GM18870 (cell line): ENCODE results near the gene TIAM2.
"Not testable (repeated sequence)": the region's sequence is repeated elsewhere in the genome, so short reads cannot be mapped to it uniquely, and the experiment has no call there.

ENCODE experiments used
- ATAC-seq: cut with Tn5 transposase; IDR thresholded peaks from one replicate; pipeline ENCODE4 v1.9.1; 2021; ENCODE audit warnings: moderate library complexity; ENCODE audit not compliant: unreplicated experiment

TIAM2 gene

DNA sequence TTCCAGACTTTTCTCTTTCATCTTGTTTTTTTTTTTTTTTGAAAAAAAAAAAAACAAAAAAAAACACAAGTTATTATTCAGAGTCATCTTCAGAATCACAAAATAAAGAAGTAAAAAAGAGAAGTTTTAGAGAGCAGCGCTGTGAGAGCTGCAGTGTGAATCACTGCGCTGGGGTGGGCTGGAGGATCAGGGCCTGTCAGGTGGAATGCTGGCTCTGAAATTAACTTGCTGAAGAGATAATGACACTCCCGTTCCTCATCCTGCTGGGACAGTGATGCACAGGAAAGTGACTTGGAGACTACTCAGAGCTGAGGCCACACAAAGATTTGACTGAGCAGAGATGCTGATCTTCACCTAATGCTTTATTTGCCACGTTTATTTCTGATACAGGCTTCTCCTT lies 226.0 kb downstream of the TIAM2 start:
- ATAC-seq = no peak

DNA sequence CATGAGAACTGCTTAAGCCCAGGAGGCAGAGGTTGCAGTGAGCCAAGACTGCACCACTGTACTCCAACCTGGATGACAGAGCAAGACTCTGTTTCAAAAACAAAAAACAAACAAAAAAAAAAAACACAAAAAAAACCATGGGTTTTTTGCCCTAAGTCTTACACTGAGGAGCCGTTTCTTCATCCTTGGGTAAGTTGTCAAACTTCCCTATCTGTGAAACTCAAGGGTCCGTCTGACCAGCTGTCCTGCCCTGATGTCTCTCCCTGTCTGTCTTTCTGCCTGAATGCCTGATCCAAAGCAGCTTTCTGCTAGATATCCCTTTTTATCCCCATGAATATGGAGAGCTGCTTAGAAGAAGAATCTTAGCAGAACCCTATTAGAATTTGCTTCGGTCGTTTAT lies 227.4 kb downstream of the TIAM2 start:
- no peak for ATAC-seq

DNA sequence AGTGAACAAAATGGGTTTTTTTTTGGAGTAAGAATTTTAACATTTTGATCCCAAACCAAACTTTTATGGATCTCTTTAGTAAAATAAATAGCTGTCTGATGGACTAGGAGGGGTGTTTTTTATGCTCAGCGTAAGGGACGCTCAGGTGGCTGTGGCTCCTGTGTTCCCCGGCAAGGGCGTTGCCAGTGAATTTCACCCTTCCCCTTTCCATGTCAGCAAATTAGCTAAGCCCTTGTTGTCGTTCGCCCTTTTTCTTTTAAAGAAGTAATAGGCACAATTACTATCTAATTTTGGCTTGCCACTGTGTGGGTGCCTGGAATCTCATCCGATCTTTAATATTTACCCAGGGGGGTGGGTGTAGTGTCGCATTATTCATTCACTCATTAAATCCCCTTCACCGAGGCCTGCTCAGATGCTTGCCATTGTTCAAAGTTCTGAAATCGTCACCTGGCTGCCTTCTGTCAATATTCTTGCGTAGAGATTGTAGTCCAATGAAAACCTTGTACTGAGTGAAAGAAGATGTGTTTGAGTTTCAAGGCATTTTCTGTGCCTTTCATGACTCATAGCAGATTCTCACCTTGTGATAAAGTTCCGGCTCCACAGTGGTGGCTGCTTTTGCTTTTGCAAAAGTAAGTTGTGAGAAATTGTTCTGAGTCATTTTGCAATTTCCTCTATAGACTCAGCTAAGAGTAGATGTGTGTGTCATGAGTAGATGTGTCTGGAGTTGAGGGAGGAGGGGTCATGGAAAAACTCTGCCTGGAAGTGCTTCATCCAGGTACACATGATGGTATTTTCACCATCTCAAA lies 228.7 kb downstream of the TIAM2 start:
- ATAC-seq = peak; percentile 98

DNA sequence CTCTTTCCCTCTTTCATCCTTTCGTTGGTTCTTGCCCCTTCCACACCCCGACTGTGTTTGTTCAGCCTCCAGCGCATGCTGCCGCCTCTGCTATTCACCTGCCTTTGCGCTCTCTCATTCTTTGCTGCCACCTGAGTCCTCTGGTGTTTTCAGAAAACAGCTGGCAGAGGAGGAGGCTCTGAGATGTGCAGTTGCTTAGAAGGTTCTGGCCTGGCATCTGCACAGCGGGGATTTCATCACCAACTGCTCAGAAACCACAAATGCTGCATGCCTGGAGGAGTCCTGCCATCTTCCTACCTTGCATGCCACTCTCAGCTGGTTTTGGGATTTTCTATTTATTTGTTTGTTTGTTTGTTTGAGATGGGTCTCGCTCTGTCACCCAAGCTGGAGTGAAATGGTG lies 229.5 kb downstream of the TIAM2 start:
- no peak for ATAC-seq

DNA sequence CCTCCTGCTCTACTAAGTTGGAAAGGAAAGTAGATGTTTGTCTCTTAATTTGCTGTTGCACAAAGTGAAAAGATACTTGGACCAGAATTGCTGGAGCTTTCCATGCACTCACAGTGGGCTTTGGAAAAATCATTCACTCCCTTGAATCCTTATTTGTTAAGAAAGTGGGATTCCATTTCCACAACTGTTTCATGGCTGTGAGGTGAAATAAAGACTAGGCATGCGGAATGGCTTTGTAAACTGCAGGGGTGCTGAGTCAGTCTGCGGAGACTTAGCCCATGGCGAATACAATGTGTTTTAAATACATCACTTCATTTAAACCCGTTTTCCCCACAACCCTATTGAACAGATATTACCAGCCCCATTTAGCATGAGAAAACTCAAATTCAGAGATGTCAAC lies 231.9 kb downstream of the TIAM2 start:
- no peak for ATAC-seq

DNA sequence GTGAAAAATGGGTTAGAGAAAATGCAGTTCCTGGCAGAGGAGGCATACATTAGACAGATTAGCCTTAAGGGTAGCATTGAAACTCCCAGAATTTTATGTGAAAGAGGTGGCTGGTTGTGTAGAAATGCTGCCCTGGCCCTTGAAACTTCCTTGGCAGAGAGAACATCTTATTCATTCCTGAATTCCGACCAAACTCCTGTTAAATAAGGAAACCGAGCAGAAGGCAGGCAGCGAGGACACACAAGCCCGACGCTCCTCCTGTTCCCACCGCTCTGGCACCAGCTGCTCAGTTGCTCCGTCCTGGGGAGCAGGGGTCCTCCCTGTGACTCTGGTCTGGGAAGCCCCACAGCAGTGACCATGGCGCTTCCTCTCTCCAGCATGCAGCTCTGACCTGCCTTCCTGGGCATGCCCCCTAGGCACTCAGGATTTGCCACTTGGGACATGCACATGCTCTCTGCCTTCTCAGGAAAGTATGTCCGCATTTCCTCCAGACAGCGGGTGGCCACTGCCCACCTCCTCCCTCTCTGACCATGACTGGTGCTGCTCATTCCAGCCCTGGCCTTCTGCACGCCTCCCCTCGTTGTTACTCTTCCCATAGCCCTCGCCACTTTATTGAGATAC lies 233.5 kb downstream of the TIAM2 start:
- ATAC-seq = no peak

DNA sequence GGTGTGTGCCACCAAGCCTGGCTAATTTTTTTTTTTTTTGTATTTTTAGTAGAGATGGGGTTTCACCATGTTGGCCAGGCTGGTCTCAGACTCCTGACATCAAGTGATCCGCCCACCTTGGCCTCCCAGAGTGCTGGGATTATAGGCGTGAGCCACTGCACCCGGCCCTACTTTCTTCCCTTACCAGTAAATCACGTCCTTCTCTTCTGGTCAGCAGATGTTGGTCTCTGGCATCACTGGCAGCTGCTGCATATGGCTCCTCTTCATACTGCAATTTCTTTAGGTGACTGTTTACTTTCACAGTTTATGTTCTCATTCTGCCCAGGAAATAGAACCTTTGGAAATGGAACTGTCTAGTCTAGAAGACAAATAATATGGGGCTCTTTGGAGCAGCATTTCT lies 235.9 kb downstream of the TIAM2 start:
- ATAC-seq = not testable (repeated sequence)

DNA sequence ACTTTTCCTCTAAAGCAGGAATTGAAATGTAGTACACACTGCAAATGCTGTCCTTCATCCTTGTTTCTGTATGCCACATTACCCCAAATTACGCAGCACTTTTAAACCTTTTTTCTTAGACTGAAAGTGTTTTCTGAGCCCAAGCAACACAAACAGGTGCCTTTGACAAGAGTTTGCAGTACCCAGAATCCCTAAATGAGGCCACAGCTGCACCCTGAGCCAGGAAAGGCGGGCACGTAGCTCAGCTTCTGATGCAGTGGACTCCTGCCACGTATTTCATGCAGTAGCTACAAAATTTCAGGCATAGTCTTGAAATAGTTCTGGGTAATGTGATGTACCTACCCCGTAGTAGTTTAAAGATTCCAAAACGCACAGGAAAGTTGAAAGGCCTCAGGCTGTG lies 237.7 kb downstream of the TIAM2 start:
- ATAC-seq = no peak

DNA sequence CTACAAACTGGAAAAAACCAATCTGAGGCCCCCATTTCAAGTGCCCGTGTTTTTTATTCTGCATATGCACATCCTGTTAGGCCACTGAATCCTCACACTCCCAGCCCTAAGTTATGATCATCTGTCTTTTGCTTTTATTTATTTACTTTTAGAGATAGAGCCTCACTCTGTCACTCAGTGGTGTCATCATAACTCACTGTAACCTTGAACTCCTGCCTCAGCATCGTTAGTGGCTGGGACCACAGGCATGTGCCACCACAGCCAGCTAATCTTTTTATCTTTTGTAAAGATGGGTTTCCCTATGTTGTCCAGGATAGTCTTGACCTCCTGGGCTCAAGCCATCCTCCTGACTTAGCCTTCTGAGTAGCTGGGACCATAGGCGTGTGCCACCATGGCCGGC lies 239.1 kb downstream of the TIAM2 start:
- no peak for ATAC-seq

DNA sequence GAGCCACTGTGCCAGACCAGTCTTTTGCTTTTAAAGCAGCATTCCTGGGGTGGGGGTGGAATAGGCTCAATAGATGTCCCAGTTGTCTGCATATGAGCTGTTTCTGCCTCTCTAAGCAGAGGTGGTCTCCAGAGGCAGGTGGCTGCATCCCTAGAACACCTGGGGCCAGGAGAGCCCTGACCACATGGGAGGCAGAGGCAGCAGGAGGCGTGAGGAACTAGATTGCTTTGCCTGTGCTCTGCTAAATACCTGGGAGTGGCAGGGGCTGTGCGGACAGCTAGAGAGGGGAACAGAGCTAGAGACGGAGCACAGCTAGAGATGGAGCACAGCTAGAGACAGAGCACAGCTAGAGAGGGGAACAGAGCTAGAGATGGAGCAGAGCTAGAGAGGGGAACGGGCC lies 239.6 kb downstream of the TIAM2 start:
- ATAC-seq = no peak

DNA sequence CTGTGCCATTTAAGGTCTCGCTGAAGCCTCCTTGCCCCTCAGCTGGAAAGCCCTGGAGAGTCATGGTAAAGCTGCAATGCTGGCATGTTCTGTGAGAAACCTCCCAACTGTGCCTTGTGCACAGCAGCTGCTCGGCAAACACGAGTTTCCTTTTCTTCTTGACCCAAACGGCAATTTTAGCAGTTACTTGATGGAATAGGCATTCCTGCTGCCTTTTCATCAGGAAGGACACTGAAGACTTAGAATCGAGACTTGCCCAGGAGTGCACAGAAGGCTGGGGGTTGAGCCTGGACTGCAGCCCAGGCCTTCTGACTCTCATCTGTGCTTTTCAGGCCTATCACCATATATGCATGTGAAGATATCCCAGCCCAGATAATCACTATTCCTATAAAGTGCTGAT lies 240.0 kb downstream of the TIAM2 start:
- ATAC-seq = no peak

DNA sequence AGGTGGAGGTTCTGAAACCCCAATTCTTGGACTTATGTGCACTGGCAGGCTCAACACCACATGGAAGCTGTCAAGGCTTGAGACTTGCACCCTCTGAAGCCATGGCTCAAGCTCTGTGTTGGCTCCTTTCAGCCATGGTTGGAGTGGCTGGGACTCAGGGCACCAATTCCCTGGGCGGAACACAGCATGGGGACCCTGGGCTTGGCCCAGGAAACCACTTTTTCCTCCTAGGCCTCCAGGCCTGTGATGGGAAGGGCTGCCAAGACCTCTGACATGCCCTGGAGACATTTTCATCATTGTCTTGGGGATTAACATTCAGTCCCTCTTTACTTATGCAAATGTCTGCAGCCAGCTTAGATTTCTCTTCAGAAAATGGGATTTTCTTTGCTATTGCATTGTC lies 242.5 kb downstream of the TIAM2 start:
- no peak for ATAC-seq

DNA sequence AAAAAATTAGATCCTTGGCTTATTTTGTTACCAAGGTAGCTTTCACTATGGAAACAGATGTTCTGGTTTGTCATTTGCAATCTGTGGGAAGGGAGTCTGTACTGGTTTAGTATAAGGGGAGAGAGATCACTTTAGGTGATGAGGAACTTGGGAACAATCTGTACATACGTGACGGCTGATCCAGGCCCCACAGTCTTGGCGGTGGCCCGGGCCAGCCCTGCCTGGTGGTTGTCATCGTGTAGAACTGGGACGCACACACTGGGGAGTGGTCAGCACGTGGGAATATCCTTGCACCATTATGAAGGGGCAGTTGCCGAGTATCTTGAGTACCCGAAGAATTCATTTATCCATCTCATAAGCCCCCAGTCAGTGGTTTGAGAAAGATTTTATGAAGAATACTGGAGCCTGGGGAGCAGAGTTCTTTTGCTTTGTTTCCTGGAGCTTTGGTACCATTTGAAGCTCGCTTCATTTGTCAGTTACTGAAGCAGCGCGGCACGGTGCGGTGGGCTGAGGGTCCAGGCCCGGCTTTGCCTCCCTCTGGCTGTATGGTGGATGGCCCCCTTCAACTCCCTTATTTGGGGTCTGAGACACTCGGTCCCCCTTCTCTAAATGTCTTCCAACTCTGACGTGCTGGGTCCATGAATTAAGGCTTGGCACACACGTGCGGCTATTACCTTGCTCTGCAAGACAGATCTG lies 245.9 kb downstream of the TIAM2 start:
- ATAC-seq = no peak

DNA sequence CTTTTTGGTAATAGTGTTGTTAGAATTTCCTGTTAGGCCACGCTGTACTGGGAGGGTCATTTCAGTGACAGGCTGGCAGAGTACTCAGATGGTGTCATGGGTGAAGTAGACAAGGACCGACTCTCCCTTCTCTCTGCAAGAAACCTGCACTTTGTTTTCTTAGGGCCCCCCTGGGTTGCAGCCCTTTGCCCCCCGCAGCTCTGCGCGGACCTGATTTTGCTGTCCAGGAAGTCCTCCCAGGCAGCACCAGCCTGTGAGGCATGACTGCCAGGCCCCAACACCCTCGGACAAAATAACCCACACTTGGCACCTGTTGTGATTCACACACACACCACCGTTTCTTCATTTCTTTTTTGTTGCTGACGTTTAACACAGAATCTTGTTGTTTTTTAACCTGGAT lies 246.9 kb downstream of the TIAM2 start:
- ATAC-seq = no peak

DNA sequence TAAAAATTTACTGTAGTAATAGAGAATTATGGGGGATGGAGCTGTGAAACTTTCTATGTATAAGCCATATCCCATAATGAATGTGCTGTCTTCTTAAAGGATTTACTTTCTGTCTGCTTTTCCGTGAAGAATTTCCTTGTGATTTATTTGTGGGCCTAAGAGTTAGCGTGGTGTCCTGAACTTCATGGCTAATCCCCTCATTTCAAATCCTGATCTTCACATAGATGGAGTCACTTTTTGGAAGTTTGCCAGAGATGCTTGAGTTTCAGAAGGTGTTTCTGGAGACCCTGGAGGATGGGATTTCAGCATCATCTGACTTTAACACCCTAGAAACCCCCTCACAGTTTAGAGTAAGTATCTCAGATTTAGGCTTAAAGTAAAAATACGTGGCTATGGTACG lies 249.3 kb downstream of the TIAM2 start:
- ATAC-seq = no peak

DNA sequence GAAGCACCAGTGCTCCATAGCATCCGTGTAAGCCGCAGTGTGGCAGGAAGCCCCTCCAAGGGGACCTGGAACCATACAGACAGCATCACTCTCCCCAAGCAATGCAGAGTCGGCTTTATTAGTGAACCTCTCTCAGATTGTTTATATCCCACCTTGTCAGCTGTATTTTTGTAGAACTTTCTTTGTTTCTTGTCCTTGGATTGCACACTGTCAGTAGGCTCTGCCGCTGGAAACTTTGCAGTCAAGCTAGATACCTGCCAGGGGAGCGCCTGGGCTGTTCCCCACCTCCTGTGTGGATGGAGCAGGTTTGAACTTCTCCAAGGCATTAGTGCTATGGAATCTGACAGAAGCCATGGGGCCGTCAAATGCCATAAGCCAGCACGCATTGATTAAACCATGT lies 250.1 kb downstream of the TIAM2 start:
- ATAC-seq = no peak

DNA sequence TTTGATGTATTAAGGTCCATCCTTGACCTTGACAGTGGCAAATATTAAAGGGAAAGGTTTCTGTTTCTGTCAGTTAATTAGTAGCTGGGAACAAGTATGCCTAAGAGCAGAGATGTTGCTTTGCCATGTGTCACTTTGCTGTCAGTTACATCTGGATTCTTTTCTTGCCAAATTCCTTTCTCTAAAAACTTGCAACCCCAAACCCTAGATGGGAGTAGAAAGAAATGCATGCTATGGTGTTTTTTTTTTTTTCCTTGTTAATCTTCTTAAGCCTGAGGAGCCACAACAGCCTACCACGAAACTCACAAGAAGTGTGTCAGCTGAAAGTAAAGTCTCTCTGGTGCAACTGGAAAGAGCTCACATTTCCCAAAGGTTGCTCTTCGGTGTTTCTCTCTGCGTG lies 250.7 kb downstream of the TIAM2 start:
- no peak for ATAC-seq

DNA sequence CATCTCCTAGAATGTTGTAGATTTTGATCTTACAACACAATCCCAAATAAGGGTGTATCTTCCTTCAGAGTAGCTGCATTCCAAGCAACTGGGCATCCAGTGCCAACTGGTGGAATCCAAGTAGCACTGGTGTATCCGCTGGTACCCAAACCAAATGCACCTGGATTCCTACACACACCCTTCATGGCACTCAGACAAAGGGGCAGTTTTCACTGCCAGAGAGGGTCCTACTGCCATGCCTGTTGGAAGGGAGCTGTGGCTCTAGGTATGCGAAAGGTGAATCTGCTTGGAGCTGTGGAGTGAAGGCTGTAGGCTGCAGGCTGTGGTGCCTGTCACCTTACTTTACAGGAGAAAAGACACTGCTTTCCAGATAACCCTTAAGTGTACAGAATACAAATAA lies 251.7 kb downstream of the TIAM2 start:
- no peak for ATAC-seq

DNA sequence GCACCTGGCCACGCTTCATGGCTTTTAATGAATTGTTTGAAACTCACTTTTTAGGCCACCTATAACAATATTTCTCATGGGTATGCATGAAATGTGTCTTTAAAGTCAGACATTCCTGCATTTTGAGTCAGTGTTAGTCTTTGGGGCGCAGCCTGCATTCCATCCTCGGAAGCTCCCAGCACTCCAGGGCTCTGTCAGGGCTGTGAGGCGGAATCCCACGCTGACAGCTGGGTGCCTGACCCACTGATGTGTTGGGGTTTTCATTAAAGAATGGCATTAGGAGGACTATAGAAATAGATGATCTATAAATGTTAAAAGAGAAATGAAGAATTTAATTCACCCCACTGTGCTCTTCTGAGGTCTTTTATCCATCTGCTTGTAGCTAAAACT lies 252.5 kb downstream of the TIAM2 start:
- ATAC-seq = no peak

DNA sequence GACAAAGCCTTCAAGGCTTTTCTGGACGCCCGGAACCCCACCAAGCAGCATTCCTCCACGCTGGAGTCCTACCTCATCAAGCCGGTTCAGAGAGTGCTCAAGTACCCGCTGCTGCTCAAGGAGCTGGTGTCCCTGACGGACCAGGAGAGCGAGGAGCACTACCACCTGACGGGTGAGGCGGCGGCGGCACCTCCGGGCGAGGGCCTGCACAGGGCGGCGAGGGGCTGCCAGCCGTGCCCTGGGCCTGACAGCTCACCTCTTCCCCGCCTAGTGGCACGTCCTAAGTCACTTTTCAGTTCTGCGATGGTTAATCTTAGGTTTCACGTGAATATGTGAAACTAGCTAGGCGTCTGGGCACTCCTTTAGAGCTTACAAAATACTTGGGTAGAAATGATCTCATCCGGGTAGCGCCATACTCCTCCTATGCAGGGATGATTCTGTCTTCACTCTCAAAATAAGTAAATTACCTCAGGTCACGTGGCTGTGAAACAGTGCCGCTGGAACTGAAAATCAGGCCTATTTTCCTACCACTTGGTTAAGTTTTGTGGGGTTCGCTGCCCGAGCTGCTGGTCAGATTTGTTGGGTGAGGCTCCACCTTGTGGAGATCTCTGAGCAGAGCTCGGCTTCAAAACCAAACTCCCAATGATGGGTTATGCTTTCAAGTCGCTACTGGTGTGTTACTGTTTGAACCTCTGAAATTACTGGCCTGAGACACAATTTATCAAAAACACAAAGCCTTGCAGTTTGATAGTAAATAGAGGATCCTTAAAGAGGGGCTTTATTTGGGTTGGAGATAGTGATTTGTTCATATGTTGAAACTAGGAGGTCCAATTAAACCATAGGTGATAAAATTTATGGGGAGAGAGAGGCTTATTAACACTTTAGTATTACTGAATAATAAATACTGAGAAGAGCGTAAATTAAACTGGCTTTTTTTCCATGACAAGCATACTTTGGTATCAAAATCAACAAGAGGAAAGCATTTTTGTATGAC lies 253.2 kb downstream of the TIAM2 start:
- no peak for ATAC-seq
